Endothelial cell (in vitro differentiated cells): ENCODE results near the gene MS4A7. TPM values are rescaled to one million over a fixed set of nuclear protein-coding genes. Genes with fewer than 3 reads are reported as not detected.

Experiments used
- DNase-seq: peaks from one replicate; pipeline ENCODE4 v3.0.0; 2021; ENCODE audit warnings: low spot score
- H3K27ac Mint-ChIP-seq: one replicate; pipeline ENCODE4 v1.8.0; 2021; ENCODE audit warnings: mixed read lengths, inconsistent platforms; ENCODE audit not compliant: unreplicated experiment
- H3K27me3 Mint-ChIP-seq: one replicate; pipeline ENCODE4 v1.8.0; 2021; ENCODE audit warnings: mild to moderate bottlenecking, moderate library complexity, mixed read lengths, inconsistent platforms; ENCODE audit not compliant: unreplicated experiment
- H3K36me3 Mint-ChIP-seq: one replicate; pipeline ENCODE4 v1.8.0; 2021; ENCODE audit warnings: mild to moderate bottlenecking, low read depth, mixed read lengths, inconsistent platforms; ENCODE audit not compliant: unreplicated experiment
- H3K4me1 Mint-ChIP-seq: one replicate; pipeline ENCODE4 v1.8.0; 2021; ENCODE audit warnings: mild to moderate bottlenecking, mixed read lengths, inconsistent platforms; ENCODE audit not compliant: unreplicated experiment
- H3K4me3 Mint-ChIP-seq: one replicate; pipeline ENCODE4 v1.8.0; 2021; ENCODE audit warnings: mild to moderate bottlenecking, mixed read lengths, inconsistent platforms; ENCODE audit not compliant: unreplicated experiment
- H3K9me3 Mint-ChIP-seq: one replicate; pipeline ENCODE4 v1.8.0; 2021; ENCODE audit warnings: mixed read lengths, inconsistent platforms; ENCODE audit not compliant: unreplicated experiment
- total RNA-seq: library from RNA; stranded (reverse); fragmentation: NEBNext Ultra II Directional; extraction: Animal tissue kit (Norgen Biotek cat#: 25700); gene quantifications from one replicate; pipeline ENCODE4 v1.2.1, GENCODE V29; 2021; ENCODE audit not compliant: unreplicated experiment
- TF ChIP-seq, protein P1 (sequence below): fragments of 200-600 bp; sonication (generic); IDR thresholded peaks from one replicate; pipeline ENCODE4 v1.5.0; 2021; ENCODE audit warnings: antibody characterized with exemption; ENCODE audit not compliant: unreplicated experiment

Gene MS4A7
- total RNA-seq, 1 donor from 2014 or later, result not detected

DNA sequence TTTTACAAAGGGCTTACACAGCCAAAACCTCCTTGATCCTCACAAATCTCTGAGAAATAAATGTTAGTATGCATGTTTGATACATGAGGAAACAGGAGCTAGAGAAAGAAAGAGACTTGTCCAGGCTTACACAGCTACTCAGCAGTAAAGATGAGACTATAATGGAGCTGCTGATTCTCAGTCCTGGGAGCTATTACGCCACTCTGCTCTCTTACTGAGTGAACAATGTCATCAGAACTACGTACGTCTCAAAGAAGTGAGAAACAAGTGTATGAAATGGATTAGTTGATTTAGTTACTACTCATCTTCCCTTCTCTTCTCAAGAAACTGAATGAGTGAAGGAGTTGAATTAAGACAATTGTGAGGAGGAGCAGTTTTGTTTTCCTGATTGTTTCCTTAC, 39.0 kb upstream of the MS4A7 start:
- no peaks in the 10 kb centered on the region for H3K27me3 Mint-ChIP-seq
- H3K9me3 Mint-ChIP-seq, result no peaks in the 10 kb centered on the region
- TF ChIP-seq, protein P1, sequence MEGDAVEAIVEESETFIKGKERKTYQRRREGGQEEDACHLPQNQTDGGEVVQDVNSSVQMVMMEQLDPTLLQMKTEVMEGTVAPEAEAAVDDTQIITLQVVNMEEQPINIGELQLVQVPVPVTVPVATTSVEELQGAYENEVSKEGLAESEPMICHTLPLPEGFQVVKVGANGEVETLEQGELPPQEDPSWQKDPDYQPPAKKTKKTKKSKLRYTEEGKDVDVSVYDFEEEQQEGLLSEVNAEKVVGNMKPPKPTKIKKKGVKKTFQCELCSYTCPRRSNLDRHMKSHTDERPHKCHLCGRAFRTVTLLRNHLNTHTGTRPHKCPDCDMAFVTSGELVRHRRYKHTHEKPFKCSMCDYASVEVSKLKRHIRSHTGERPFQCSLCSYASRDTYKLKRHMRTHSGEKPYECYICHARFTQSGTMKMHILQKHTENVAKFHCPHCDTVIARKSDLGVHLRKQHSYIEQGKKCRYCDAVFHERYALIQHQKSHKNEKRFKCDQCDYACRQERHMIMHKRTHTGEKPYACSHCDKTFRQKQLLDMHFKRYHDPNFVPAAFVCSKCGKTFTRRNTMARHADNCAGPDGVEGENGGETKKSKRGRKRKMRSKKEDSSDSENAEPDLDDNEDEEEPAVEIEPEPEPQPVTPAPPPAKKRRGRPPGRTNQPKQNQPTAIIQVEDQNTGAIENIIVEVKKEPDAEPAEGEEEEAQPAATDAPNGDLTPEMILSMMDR, result no peak
- H3K4me1 Mint-ChIP-seq, result no peaks in the 10 kb centered on the region
- H3K36me3 Mint-ChIP-seq, result no peaks in the 10 kb centered on the region
- H3K4me3 Mint-ChIP-seq, result no peak overlapping the region
- no peak for DNase-seq
- no peak overlapping the region for H3K27ac Mint-ChIP-seq

DNA sequence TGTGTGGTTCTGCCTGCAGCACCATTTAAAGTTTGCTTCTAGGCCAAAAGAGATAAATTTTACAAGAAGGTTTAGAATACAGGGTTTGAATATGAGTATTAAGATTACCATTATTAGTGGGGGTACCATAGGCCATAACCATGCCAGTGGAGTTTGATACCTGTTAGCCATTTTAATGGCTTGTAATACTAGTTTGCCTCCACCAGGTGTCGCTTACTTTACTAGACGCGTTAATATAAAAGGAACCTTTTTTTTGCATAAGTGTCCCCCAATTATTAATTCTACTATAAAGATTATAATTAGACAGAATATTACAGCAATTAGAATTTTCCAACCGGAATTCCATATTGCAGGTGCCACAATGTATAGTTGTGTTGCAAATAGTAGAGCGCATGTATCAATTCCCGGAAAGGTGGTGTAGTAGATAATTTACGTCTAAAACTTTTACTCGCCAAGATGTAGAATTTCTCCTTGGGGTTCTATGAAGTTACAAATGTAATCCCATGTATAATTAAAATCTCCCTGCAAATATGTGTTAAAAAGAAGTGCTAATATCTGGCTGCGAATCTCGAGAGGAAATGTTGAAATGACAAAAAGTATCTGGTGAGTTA, 35.1 kb upstream of the MS4A7 start:
- H3K9me3 Mint-ChIP-seq, result no peaks in the 10 kb centered on the region
- H3K4me3 Mint-ChIP-seq, result no peak overlapping the region
- H3K36me3 Mint-ChIP-seq, result no peaks in the 10 kb centered on the region
- TF ChIP-seq, protein P1, result peak; percentile 82
- no peaks in the 10 kb centered on the region for H3K27me3 Mint-ChIP-seq
- no peak for DNase-seq
- H3K27ac Mint-ChIP-seq, result no peak overlapping the region
- peaks cover 8% of the 10 kb centered on the region for H3K4me1 Mint-ChIP-seq

DNA sequence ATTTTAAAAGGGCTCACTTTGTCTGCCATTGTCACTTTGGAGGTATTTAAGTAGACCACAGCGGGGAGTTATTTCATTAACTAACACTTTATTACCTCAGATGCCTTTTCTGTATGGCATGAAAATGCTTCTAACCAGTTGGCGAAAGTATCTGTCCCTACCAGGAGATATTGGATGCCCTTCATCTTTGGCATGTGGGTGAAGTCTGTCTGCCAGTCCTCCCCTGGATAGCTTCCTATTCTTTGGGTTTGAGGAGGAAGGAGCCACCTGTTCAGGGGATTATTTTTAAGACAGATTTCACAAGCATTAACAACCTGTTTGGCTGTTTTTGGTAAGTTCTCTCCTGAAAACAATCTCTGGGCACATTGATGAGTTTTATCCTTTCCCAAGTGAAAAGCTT, 34.2 kb upstream of the MS4A7 start:
- no peak for DNase-seq
- Mint-ChIP-seq H3K9me3 (no peaks in the 10 kb centered on the region), H3K27ac (no peak overlapping the region), H3K36me3 (no peaks in the 10 kb centered on the region), H3K27me3 (no peaks in the 10 kb centered on the region), H3K4me1 (peaks cover 9% of the 10 kb centered on the region), H3K4me3 (no peak overlapping the region)
- TF ChIP-seq, protein P1, result no peak

DNA sequence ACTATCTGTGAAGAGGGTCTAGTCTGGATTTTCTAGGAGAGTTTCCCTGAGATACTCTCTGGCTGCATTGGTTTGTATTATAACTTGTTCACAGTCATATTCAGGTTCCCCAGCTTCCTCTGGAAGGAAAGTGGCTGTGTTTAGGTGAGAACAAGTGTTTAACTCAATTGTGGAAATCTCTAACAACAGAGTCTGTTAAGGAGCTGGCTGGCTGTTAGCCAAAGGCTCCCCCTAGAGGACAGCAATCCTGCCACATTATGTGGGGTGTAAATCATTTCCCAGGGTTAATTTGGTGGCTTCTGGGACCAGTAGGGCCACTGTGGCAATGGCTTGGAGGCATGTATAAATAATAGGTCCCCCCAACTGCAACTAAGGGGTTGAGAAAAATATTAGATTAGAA, 32.8 kb upstream of the MS4A7 start:
- no peak overlapping the region for H3K4me3 Mint-ChIP-seq
- DNase-seq, result peak; percentile 34
- no peaks in the 10 kb centered on the region for H3K27me3 Mint-ChIP-seq
- peaks cover 9% of the 10 kb centered on the region for H3K4me1 Mint-ChIP-seq
- no peak overlapping the region for H3K27ac Mint-ChIP-seq
- no peaks in the 10 kb centered on the region for H3K36me3 Mint-ChIP-seq
- no peaks in the 10 kb centered on the region for H3K9me3 Mint-ChIP-seq
- TF ChIP-seq, protein P1, result no peak

DNA sequence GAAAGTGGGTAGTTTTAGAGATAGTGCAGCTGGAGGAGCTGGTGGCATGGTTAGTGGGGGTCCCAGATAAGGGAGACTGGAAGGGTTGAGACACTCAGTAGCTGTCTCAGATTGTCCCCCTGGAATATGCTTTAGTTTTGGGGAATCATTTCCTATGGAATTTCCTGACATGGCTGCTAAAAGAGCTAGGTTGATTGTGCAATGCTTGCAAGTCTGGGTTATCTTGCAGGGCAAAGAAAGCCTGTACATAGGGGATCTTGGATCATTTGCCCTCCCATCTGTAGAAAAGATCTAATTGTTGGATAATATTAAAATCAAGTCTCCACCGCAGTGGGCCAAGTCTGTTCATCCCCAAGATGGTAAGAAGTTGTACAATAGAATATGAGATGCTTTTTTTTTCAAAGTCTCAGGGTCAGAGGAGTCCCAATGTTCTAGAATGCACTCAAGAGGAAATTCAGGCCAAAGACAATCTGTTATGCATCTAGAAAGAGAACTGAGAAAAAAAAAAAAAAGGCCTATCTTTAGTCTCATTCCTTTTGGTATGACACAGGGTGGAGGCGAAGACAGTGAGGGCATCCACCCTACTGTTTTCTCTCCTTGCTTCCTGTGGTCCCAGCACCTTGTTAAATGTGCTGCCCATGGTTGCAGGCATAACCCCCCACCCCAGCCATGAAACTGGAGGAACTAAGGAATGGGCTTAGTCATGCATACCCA, 31.1 kb upstream of the MS4A7 start:
- TF ChIP-seq, protein P1, result no peak
- no peaks in the 10 kb centered on the region for H3K36me3 Mint-ChIP-seq
- no peaks in the 10 kb centered on the region for H3K27me3 Mint-ChIP-seq
- no peaks in the 10 kb centered on the region for H3K9me3 Mint-ChIP-seq
- H3K4me1 Mint-ChIP-seq, result peaks cover 9% of the 10 kb centered on the region
- no peak overlapping the region for H3K4me3 Mint-ChIP-seq
- no peak for DNase-seq
- H3K27ac Mint-ChIP-seq, result no peak overlapping the region
